VCaP (cell line): Measurements from ENCODE around the gene CBFB.

Experiments
- H3K27ac ChIP-seq: fragments of 450-650 bp; 2 replicates; pipeline ENCODE4 v1.5.1; 2017
- CTCF ChIP-seq: fragments of 450-650 bp; conservative IDR thresholded peaks from 2 replicates; pipeline ENCODE4 v1.5.1; 2017; ENCODE audit warnings: mild to moderate bottlenecking, moderate library complexity

The CBFB gene

GRCh38 chr16:67149276-67150046, 120.5 kb downstream of the CBFB start:
- H3K27ac ChIP-seq, result no peak overlapping the region
- TF ChIP-seq CTCF, result no peak

GRCh38 chr16:67150047-67150832, 121.3 kb downstream of the CBFB start:
- no peak for TF ChIP-seq CTCF
- H3K27ac ChIP-seq, result no peak overlapping the region
